Stimulated activated CD8-positive, alpha-beta memory T cell treated with anti-CD3 and anti-CD28 coated beads, Interleukin-4, amount 100 ng/mL, for 1 hour (primary cell): ENCODE data around the gene CDHR1.
"Not testable (repeated sequence)": the region's sequence is repeated elsewhere in the genome, so short reads cannot be mapped to it uniquely, and the experiment has no call there.

Experiments used
- DNase-seq, 2 donors: peaks; one replicate each; pipeline ENCODE4 v3.0.0-alpha.2; 2020; ENCODE audit warnings: low read depth in 2 of 2, low spot score in 1 of 2

The CDHR1 gene

DNA sequence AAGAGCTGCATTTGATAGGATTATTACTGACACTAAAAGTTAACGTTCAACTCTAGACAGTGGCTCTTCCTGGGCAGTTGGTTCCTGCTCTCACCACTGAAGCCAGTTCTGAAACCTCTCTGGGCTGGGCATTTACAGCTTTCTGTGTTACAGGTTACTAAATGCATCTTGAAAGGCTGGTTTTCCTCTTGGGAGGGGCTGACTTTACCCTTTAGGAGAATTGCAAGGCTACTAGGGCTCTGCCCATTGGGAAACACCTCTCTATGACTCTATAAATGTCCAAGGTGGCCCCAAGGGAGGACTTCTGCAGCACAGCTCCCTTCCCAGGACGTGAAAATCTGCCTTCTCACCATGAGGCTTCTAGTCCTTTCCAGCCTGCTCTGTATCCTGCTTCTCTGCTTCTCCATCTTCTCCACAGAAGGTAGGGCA, 20.8 kb upstream of the CDHR1 start, which contains the start of gene GPR15LG:
TSS of gene GPR15LG (plus strand) at position 301 of the 429 bp plus-strand sequence. CDS start at position 352, 51 bp downstream.
- no peak for DNase-seq

DNA sequence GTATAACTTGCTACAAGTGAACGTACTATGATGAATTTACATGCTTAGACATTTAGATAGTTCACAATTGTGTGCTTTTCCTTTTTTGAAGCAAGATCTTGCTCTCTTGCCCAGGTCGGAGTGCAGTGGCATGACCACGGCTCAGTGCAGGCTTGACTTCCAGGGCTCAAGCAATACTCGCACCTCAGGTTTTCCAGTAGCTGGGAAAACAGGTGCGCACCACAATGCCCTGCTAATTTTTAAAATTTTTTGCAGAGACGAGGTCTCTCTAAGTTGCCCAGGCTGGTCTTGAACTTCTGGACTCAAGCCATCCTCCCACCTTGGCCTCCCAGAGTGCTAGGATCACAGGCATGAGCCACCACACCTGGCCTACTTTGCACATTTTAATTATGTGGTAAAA, 18.9 kb upstream of the CDHR1 start:
- DNase-seq, result no peak

DNA sequence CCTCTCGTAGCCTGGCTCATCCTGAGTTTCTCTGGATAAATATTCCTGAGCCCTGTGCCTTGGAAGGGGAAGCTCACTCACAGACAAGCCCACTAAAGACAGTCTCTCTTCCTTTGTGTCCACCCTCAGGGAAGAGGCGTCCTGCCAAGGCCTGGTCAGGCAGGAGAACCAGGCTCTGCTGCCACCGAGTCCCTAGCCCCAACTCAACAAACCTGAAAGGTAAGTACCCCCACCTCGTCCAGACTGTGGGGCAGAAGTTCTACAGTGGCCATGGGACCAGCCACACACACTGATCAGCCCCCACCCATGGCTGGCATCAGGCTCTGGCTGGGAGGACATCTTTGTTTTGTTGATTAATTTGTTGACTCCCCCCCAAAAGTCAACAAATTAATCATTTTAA, 18.0 kb upstream of the CDHR1 start:
- DNase-seq, result no peak

- DNase-seq, result no peak
These were observed 17.4 kb upstream of the CDHR1 start for GRCh38 chr10:84176836-84177474.

- DNase-seq, result peak in 1 of 2 donors; percentile 24
These were observed 16.7 kb upstream of the CDHR1 start for GRCh38 chr10:84177541-84178141.

DNA sequence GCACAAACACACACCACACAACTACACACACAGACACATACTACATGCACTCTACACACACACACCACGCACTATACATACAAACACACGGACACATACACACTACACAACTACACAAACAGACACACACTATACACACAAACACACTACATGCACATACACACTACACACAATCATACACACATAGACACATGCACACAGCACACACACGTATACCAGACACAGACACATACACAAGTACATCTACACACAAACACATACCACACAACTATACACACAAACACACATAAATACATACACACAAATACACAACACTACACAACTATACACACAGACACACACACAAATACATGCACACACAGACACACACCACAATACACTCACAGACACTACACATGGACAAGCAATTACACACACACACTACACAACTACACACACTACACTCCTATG, 16.2 kb upstream of the CDHR1 start:
- no peak for DNase-seq

- no peak for DNase-seq
These were observed 15.2 kb upstream of the CDHR1 start for GRCh38 chr10:84179059-84179710.

GRCh38 chr10:84180386-84180785, 14.0 kb upstream of the CDHR1 start:
- DNase-seq, result not testable (repeated sequence)

DNA sequence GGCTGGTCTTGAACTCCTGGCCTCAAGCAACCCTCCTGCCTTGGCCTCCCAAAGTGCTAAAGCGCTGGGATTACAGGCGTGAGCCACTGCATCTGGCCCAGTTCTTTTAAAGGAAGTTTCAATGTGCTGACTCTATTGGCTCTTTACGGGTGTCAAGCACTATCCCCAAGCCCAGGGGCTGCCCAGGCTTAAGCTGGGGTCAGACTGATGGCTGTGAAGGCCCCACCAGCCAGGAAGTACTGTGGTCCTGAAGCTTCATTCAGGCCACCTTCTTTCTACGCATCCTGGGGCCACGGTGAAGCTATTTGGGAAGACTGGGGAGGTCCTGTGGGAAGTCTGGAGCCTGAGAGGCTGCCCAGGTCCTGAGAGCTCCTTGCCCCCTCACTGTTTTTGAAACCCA, 12.7 kb upstream of the CDHR1 start:
- no peak for DNase-seq

GRCh38 chr10:84184517-84184916, 9.8 kb upstream of the CDHR1 start:
- DNase-seq, result no peak

GRCh38 chr10:84185526-84186175, 8.7 kb upstream of the CDHR1 start:
- DNase-seq, result no peak

DNA sequence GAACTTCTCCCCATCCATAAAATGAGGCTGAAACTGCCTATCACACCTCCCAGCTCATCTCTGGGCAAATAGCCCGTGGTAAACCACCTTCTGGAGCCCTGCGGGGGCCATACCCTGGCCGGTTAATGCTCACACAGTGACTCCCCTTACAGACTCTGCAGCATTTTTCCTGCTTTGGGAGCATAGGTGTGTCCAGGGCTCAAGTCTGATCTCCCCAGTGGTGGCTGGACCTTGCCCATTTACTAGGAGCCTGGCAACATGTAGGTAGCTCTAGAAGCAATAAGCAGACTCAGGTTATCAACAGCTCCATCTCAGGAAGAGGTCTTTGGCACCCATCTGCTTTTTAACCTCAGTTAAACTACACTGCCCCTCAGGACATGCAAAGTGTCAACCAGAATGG, 5.5 kb upstream of the CDHR1 start:
- no peak for DNase-seq

DNA sequence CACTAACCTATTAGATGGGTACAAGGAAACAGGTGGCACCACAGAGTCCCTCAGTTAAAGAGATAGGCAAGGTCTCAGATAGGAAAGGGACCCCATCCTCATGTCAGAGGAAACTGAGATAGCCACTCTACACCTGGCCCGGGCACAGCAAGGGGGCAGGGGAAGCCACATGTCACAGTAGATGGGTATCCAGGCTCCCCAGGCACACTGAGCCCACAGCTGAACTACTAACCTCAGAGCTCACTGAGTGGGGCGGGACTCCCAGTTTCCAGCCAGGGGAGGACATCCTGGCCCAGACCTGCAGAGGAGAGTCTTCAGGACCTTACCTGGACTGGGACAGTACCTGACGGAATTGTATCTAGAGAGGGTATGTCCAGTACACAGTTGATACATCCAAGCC, 3.7 kb upstream of the CDHR1 start:
- DNase-seq, result no peak

DNA sequence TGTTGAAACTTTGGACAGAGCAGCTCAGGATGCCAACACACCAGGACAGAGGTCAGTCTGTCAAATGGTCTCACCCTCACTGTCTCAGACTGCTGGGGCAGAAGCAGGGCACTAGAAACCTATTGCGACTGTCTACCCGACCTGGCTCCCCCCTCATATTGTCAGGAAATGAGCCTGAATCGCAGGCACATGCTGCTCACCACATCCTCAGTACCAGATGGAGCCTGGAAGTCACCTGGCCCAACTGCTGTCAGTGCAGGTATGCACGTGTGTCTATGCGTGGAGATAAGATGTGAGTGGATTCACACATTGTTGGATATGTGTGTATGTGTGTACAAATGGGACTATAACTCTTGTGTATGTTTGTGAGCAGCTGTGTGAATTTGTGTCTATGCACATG, 3.2 kb upstream of the CDHR1 start:
- no peak for DNase-seq

DNA sequence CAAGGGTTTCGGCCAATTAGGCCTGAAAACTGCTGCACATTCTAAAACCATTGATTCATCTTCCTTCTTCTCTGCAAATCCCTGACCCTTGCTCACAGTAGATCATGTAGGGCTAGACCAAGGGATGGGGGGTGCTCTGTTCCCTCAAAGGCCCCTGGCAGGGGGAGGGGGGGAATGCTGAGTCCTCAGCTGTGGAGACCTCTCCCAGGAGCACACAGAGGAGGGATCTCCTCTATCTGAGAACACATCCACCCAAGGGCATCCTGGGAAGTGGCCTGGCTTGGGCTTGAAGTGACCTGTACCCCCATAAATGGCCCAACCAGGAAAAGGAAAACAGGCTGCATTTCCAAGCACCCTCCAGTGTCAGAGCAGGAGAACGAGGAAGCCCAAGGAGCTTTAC, 1.0 kb upstream of the CDHR1 start:
- DNase-seq, result no peak

DNA sequence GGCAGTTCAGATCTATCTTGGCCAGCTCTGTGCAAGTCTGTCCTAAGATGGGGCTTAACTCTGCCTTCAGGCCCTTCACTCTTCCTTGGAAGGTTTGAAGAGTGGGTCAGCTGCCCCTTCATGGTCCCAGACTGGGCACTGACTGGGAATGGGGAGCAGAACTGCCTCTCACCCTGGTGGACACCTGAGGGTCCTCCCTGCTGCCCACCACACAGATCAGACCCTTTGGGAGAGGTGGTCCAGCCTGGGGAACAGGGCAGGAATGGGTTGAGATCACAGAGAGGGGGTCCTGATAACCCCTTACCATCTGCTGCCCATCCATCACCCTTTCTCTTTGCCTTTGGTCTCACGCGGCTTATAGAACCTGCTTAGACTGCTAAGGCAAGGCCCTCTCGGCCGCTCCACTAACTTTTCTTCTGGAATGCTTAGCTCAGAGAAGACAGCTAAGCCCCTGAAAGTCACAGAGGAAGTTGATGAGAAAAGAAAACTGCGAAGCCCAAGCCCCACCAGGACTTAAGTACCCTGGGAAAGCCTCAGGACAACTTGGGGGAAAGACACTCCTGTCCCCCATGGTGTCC, 402 bp upstream of the CDHR1 start:
- no peak for DNase-seq

- DNase-seq, result no peak
These were observed 900 bp downstream of the CDHR1 start for GRCh38 chr10:84195044-84195830.

GRCh38 chr10:84196083-84196482, 1.7 kb downstream of the CDHR1 start:
- no peak for DNase-seq

DNA sequence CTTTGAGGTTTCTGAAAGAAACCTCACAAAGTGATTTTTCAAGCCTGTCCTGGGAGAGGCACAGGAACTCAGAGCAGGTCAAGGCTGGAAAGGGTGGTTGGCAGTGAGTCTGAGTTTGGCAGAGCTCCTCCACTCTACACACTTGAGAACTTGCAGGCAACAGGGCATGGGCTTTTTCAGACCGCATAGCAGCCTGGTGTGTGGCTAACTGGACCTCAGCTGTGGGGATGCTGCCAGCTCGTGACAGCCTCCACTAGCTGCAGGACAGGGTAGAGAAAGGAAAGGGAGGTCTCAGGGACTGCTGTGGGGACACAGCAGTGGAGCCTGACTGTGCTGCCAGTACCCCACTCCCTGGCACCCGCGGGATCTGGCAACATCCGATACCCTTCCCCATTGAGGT, 2.6 kb downstream of the CDHR1 start:
- no peak for DNase-seq

DNA sequence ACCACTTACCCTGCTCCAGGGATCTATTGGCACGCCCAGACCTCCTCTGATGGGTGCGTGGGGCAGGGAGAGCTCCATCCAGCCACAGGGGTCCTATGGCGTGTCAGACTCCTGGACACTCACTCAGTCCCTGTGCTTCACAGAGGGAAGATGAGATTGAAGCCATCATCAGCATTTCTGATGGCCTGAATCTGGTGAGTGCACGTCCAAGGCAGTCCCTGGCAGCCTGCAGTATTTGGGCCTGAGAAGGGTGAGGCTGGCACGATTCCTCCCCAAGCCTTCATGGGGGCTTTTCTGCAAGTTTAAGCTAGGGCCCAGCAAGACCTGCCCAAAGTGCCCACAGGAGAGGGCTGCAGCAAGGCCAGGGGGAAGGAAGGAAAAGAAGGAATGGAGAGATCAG, 3.3 kb downstream of the CDHR1 start:
- no peak for DNase-seq
